C4-2B (cell line): Measurements from ENCODE around the gene WASHC2A.
"Not testable (repeated sequence)": the region's sequence is repeated elsewhere in the genome, so short reads cannot be mapped to it uniquely, and the experiment has no call there.

Experiments
- ZFX ChIP-seq: fragments of 450-650 bp; IDR thresholded peaks from 2 replicates; pipeline ENCODE4 v1.6.1; 2017
- TF ChIP-seq, protein P1 (sequence below): fragments of 450-650 bp; conservative IDR thresholded peaks from 2 replicates; pipeline ENCODE4 v1.5.1; 2017; ENCODE audit warnings: mild to moderate bottlenecking

DNA sequence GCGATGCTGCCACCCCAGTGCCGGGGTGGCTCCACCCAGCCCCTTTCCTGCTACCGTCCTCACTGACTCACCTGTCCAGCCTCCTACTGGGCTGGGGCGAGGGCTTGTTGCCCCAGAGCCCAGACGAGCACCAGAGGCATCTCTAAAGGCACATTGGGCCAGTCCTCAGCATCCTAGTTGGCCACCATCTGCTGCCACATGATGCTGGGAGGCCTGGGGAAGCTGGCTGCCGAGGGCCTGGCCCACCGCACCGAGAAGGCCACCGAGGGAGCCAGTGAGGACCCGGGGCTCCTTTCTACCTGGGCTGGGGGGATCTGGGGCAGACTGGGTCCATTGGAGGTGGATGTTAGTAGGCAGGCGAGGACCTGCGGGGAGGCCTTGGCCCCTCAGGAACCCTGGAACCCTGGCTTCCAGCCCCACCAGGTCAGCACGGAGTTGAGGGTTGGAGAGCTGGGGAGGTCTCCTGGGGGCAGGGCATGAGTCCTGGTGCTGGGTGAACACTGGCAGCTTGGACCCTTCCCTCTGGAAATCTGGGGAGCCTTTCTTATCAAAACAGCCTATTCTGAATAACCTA lies 47.2 kb upstream of the WASHC2A start:
- TF ChIP-seq, protein P1, sequence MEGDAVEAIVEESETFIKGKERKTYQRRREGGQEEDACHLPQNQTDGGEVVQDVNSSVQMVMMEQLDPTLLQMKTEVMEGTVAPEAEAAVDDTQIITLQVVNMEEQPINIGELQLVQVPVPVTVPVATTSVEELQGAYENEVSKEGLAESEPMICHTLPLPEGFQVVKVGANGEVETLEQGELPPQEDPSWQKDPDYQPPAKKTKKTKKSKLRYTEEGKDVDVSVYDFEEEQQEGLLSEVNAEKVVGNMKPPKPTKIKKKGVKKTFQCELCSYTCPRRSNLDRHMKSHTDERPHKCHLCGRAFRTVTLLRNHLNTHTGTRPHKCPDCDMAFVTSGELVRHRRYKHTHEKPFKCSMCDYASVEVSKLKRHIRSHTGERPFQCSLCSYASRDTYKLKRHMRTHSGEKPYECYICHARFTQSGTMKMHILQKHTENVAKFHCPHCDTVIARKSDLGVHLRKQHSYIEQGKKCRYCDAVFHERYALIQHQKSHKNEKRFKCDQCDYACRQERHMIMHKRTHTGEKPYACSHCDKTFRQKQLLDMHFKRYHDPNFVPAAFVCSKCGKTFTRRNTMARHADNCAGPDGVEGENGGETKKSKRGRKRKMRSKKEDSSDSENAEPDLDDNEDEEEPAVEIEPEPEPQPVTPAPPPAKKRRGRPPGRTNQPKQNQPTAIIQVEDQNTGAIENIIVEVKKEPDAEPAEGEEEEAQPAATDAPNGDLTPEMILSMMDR, result not testable (repeated sequence)
- not testable (repeated sequence) for TF ChIP-seq ZFX
